GM18870 (cell line): ENCODE data around the gene CNTNAP3B.
A peak's percentile ranks its signal among the peaks of the same experiment; 100 is the strongest.
"Not testable (repeated sequence)": the region's sequence is repeated elsewhere in the genome, so short reads cannot be mapped to it uniquely, and the experiment has no call there.

ENCODE experiments used
- ATAC-seq: cut with Tn5 transposase; IDR thresholded peaks from one replicate; pipeline ENCODE4 v1.9.1; 2021; ENCODE audit warnings: moderate library complexity; ENCODE audit not compliant: unreplicated experiment

Gene CNTNAP3B

DNA sequence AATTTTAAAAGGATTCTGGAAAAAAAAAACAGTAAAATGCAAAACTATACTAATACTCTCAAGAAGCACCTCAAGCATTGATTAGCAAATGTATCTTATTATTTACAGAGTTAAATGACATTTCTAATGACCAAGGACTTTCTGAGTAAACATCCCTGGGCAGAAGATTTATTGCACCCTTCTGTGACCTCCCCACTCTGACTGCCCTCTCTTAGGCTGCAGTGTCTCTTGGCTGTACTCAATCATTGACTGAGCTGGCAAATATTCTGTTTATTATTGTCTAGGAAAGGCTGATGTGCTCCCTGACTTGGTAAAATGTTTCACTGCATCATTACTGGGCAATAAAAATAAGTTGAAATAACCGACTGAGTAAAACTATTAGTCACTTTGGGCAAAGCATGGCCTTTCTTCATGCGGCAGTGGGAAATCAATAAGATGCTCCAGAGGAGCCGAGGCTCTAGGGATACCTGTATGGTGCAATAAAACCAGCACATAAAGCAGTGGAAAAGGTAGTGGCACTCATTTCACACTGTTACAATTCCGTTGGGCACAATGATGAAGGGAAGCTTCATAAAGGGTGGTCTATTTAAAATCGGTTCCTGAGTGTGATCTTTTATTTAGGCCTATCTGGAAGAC lies 151.1 kb downstream of the CNTNAP3B start:
- ATAC-seq: not testable (repeated sequence)

DNA sequence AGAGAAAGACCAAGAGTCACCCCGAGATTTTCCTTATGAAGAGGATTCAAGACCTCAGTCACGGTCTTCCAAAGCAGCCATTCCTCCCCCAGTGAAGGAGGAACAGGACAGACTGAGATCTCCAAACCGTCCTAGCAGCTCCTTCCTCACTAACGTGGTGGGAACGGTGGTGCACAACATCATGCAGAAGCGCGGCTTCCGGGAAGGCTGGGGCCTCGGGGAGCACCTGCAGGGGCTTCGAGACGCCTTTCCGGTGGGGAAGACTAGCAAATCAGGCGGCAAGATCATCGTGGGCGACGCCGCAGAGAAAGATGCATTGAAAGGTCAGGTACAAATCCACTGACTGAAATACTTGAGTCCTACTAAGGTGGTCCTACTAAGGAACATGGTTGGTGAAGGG lies 154.3 kb downstream of the CNTNAP3B start:
- not testable (repeated sequence) for ATAC-seq

DNA sequence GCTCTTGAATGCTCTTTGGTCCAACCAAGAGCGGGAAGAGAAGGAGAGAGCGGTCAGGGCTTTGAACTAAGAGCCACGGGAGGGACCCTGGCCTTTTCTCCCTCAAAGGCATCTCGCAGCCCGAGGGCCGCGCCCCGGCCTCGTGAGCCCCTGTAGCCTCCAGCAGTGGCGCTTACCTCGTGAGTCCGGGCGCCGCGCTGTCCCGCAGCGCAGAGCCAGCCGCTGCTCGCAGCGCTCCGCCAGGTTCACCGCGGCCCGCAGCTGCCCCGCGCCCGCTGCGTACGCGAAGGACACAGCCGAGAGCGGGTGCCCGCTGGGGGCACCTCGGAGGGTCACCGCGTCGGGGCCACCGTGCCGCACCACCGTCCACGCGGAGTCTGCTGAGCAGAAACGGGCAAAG lies 176.2 kb downstream of the CNTNAP3B start:
- not testable (repeated sequence) for ATAC-seq

DNA sequence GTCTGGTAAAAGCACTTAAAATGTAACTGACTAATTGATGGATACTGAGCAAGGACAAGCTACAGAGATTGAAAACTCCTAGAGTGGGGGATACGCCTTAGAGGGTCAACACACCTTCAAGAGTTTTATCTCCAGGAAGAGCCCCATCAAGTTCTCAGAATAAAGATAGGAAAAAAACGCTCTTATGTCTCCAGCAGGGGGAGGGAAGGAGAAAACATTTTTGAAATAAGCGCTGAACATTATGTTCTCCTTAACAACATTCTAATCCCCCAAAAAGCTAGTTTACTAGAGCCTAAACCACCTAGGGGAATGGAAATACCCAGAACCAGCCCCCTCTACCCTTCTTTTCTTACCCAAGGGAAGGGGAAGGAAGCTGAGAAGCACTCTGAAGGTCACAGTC lies 187.5 kb downstream of the CNTNAP3B start:
- ATAC-seq: not testable (repeated sequence)

DNA sequence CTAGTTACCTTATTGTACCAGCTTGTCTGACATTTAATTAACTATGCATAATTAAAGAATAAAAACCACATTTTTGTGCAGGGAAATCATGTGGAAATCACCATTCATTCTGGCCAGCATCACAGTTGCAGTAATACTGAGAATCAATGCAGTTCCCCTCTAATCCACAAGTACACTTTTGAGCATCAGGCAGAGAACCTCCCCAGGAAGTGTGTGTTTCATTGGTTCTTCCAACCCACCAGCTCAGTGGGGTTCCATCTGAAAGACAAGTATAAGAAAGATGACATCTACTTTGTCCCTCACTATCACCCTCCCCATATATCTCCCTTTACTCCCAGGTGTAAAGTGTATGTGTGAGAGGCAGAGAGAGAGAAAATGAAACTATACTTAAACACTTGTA lies 191.1 kb downstream of the CNTNAP3B start:
- not testable (repeated sequence) for ATAC-seq

DNA sequence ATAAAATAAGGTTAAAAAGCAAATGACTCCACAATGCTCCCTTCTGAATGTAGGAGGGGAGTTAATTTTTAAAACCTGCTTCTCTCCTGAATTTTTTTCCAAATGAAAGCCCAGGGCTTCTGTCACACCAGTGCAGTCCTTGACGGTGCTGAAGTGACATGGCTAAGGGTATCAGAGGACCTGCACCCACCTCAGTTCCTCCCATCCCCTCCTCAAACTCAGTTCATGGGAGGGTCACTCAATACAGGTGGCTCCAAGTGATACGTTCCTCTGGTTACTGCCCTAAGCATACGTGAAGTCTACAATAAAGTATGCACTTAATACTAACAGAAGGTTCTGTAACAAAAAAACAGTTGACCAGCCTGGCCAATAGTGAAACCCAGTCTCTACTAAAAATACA lies 193.5 kb downstream of the CNTNAP3B start:
- ATAC-seq: not testable (repeated sequence)

DNA sequence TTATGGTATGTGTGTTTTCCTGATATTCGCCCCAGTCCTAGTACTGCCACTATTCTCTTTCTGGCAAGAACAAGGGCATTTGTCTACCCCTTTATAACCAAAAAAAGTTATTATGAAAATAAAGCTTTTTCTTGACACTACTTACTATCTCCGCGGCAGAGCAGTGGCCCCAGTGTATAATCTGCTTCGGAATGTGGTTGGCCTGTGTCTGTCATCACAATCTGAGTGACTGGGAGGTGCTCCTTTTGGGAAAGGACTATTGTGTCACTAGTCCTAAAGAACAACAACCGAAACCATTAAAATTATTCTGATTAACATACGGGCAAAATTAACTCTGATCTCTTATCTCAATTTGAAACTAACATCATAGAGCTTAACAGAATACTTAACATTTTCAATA lies 200.1 kb downstream of the CNTNAP3B start:
- ATAC-seq: not testable (repeated sequence)

DNA sequence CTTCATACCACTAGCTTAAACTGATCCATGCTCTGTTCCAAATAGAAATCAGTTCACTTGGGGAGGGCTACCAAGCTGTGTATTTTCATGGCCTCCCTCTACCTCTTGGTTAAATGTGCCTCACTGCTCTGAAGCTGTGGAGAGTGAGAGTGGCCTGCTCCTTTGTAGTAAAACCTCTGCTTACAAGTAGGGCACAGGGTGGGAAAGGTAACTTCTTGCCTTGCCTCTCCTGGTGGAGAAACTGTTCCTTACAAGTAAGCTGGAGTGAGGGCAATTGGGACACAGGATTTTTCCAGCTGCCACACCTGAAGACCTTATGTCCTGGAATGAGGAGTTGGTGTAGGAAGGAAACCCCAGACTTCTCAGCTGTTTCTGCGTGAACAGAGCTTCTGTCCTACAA lies 211.9 kb downstream of the CNTNAP3B start:
- not testable (repeated sequence) for ATAC-seq

DNA sequence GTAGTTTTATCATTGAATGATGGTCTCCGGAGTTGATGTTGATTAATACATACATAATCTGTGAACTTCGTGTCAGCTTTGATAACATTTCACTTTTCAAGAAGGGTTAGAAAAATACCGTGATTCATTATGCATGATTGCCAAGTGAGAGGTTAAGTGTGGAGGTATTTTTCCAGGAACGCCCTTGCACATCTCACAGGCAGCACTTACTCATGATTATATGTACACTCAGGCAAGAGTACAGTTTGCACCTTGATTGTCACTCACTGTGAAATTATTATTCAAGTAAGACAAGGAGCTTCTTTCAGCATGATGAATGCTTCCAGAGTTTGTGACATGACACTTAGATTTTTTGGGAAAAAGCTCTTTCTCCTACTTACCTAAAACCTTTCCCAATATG lies 223.7 kb downstream of the CNTNAP3B start:
- not testable (repeated sequence) for ATAC-seq

DNA sequence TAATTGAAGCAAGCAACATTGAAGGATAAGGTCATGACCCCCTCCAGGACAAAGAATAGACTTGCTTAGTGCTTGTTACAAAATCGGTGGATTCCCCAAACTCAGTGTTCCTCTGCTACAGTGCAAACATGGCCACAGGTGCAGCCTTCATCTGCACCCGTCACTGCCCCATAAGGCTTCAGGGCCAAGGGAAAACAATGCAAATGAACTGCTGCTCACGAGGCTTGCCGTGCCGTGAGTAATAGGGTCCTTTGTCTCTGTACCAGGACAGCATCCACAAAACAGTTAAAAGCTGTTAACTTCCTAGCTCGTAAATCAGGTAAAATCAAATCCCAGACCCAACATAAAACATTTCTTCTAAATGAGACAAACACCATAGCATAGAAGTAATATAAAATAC lies 226.5 kb downstream of the CNTNAP3B start:
- ATAC-seq: not testable (repeated sequence)

DNA sequence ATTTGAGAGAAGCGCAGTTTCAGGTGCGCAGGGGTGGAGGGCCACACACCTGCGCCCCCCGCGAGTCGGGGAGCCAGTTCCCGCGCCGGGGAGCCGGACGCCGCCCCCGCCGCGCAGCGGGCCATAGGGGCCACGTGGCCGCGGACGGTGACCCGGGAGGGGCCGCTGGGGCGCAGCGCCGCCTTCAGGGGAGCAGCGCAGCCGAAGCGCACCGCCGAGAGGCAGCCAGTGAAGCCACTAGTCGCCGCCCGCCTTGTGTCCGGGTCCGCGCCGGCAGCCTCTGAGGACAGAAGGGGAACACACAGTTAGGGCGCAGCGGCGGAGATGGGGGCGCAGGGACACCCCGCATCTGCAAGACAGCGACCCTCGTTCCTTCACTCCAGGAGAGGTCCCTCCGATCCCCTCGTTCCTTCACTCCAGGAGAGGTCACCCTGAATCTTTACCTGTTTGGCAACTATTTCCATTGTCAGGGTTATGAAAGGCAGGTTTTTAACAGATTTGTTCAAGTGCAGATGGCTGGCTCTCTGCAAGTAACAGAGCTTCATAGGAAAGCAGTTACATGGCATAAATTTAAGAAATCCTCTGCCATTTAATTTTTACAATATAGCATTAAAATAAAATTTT lies 230.4 kb downstream of the CNTNAP3B start:
- ATAC-seq: not testable (repeated sequence)

DNA sequence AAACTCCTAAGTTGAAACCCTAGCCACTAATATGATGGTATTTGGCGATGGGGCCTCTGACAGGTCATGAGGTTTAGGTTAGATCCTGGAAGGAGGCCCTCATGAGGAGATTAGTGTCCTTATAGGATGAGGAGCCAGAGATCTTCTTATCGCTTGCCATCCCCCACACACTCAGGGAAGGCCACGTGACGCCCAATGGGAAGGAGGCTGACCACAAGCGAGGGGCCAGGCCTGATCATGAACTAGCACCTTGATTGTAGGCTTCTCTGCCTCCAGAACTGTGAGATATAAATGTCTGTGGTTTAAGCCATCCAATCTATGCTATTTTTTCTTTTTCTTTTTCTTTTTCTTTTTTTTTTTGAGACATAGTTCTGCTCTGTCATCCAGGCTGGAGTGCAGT lies 254.7 kb downstream of the CNTNAP3B start:
- ATAC-seq: not testable (repeated sequence)

DNA sequence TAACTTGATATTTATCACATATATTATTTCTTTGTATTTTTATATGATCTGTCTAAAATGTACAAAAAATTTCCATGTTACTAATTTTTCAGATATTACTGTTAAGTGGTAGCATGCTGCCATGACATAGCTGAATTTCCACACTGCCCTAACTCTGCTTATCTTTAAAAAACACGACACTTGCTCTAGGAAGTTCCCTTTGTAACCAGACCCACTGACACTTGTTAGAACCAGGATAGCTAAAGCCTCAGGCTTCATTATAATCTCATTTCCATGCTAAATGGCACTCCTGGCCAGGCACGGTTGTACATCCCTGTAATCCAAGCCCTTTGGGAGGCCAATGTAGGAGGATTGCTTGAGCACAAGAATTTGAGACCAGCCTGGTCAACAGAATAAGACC lies 273.8 kb downstream of the CNTNAP3B start:
- not testable (repeated sequence) for ATAC-seq

DNA sequence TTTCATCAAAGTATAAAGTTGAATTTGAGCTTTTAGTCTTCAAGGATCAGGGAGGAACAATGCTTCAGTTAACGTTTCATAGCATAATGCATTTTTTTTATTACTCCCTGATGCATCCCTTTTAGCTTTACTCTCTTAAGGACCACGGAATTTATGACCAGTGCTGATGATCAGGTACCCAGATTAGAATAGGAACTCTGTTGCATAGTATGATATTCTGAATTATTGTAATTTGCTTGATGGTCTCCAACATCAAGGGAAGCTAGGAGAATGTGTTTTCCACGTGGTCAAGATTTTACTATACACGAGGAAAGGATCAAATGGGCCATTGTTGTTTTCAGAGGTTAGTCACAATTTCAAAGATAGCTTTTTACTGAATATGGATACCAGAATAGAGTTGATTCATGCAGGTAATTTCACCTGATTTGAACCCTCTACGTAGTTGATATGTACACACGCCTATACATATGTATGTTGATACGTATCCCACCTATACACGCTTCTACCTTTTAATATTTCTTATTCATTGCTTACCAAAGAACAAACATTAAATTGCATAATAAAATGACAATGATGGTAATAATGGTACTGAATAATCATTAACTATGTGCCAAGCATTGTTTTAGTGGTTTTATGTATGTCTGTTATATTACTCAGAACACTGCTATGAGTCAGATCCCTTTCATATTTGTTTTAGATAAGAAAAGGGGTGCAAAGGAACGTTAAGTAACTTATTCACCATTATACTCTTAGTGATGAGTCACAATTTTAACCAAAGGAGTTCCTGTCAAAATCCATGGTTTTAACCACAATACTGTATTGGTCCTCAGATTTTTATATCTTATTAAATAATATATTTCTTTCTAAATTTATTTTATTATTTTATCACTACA lies 277.1 kb downstream of the CNTNAP3B start:
- ATAC-seq: peak; percentile 53

DNA sequence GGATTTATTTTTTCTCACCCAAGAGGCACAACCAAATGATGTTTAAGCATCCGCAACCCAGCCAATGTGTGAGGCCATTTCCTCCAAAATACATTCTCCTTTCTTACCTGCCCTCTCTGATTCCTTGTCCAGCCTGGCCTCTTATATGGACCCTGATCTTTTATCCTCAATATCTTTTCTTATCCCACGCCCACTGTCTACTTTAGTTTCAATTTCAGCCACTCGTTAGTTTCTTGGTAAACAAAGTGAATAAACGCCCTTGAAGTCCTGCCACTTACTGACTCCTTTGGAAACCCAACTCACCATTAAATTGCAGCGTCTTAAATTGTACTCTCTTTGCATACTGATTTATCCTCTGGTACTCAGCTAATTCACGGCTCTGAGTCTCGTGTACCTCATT lies 281.4 kb downstream of the CNTNAP3B start:
- not testable (repeated sequence) for ATAC-seq
